ENCODE results near the gene APOD. TPM values are rescaled to one million over a fixed set of nuclear protein-coding genes. Genes with fewer than 3 reads are reported as not detected.
A peak's percentile ranks its signal among the peaks of the same experiment; 100 is the strongest.
"Not testable (repeated sequence)": the region's sequence is repeated elsewhere in the genome, so short reads cannot be mapped to it uniquely, and the experiment has no call there.

The APOD gene
- total RNA-seq = 1,000 to 10,000 TPM; 1,911 to 7,779 (median 5,257) TPM

- Histone ChIP-seq H3K27me3 (no peaks in the 10 kb centered on the region), H3K4me3 (peak within 1 kb of the TSS; percentile 18 to 56 (median 26)), H3K9me3 (no peaks in the 10 kb centered on the region), H3K36me3 (peaks cover 0 to 27% (median 0%) of the 10 kb centered on the region in 3 donors), H3K27ac (peak within 1 kb of the TSS in 3 of 4 donors; percentile 35 to 81 (median 45)), H3K4me1 (peaks cover 0 to 36% (median 3%) of the 10 kb centered on the region in 4 donors)
- TF ChIP-seq EP300 (IDR thresholded peaks at IDR 0.05) = peak in 1 of 2 donors; percentile 50
- TF ChIP-seq CTCF (IDR thresholded peaks at IDR 0.05) = no peak
- TF ChIP-seq POLR2A (IDR thresholded peaks at IDR 0.05) = peak in 1 of 2 donors; percentile 32
- 13 to 14% methylated on average over 16 of the region's 16 CpGs for WGBS, 2 donors
- peak; percentile 88 for DNase-seq (ENCODE audit: low spot score in 2 of 2)
Measured at GRCh38 chr3:195583831-195584542, at the start of gene APOD. Gene APOD (minus strand): TSS chr3:195583940. CDS start chr3:195579461, 4,479 bp downstream.

GRCh38 chr3:195633351-195633750 is 49.6 kb upstream of the APOD start:
- not testable (repeated sequence) for H3K27ac ChIP-seq; H3K9me3 ChIP-seq; H3K4me1 ChIP-seq; H3K36me3 ChIP-seq; H3K27me3 ChIP-seq; H3K4me3 ChIP-seq; DNase-seq (ENCODE audit: low spot score in 2 of 2)
- WGBS, 2 donors = 53 to 64% methylated on average over 2 of the region's 3 CpGs

- not testable (repeated sequence) for H3K4me1 ChIP-seq; H3K9me3 ChIP-seq; H3K4me3 ChIP-seq; H3K36me3 ChIP-seq; H3K27me3 ChIP-seq; H3K27ac ChIP-seq; DNase-seq (ENCODE audit: low spot score in 2 of 2)
- 89 to 90% methylated on average over 18 to 19 of the region's 19 CpGs for WGBS, 2 donors
Measured at GRCh38 chr3:195632501-195633185, 48.9 kb upstream of the APOD start.

- DNase-seq (ENCODE audit: low spot score in 2 of 2); H3K27ac ChIP-seq; H3K9me3 ChIP-seq; H3K4me3 ChIP-seq; H3K4me1 ChIP-seq; H3K36me3 ChIP-seq; H3K27me3 ChIP-seq: not testable (repeated sequence)
- 80 to 96% methylated on average over 7 to 10 of the region's 20 CpGs for WGBS, 2 donors
Measured at GRCh38 chr3:195632046-195632445, 48.3 kb upstream of the APOD start.

GRCh38 chr3:195630938-195631495 is 47.3 kb upstream of the APOD start:
- not testable (repeated sequence) for H3K27me3 ChIP-seq; H3K27ac ChIP-seq; H3K36me3 ChIP-seq; H3K4me3 ChIP-seq; H3K4me1 ChIP-seq; DNase-seq (ENCODE audit: low spot score in 2 of 2); H3K9me3 ChIP-seq
- 87% methylated on average over 9 of the region's 13 CpGs; no CpG with 5 or more reads in 1 of the 2 donors for WGBS, 2 donors

GRCh38 chr3:195630086-195630917 is 46.6 kb upstream of the APOD start:
- H3K27ac ChIP-seq; H3K27me3 ChIP-seq; H3K4me1 ChIP-seq; H3K36me3 ChIP-seq; H3K9me3 ChIP-seq; DNase-seq (ENCODE audit: low spot score in 2 of 2); H3K4me3 ChIP-seq: not testable (repeated sequence)
- WGBS, 2 donors = 69 to 87% methylated on average over 10 to 16 of the region's 32 CpGs

- WGBS, 2 donors = 82 to 94% methylated on average over 4 of the region's 7 CpGs
Measured at GRCh38 chr3:195629682-195630081, 45.9 kb upstream of the APOD start.

GRCh38 chr3:195628386-195628920 is 44.7 kb upstream of the APOD start:
- not testable (repeated sequence) for H3K27me3 ChIP-seq; DNase-seq (ENCODE audit: low spot score in 2 of 2); H3K4me3 ChIP-seq; H3K4me1 ChIP-seq; H3K36me3 ChIP-seq; H3K9me3 ChIP-seq; H3K27ac ChIP-seq
- WGBS, 2 donors = 85 to 92% methylated on average over 13 to 23 of the region's 23 CpGs

More at GRCh38 chr3:195629682-195630081, 45.9 kb upstream of the APOD start:
- not testable (repeated sequence) for H3K4me3 ChIP-seq; H3K4me1 ChIP-seq; DNase-seq (ENCODE audit: low spot score in 2 of 2); H3K27me3 ChIP-seq; H3K27ac ChIP-seq; H3K9me3 ChIP-seq; H3K36me3 ChIP-seq

GRCh38 chr3:195627515-195628385 is 44.0 kb upstream of the APOD start:
- not testable (repeated sequence) for H3K36me3 ChIP-seq; H3K4me3 ChIP-seq; H3K27me3 ChIP-seq; H3K27ac ChIP-seq; H3K4me1 ChIP-seq; DNase-seq (ENCODE audit: low spot score in 2 of 2); H3K9me3 ChIP-seq
- WGBS, 2 donors = 58 to 62% methylated on average over 23 to 30 of the region's 30 CpGs

GRCh38 chr3:195624603-195625560 is 41.1 kb upstream of the APOD start:
- H3K36me3 ChIP-seq; H3K4me1 ChIP-seq; DNase-seq (ENCODE audit: low spot score in 2 of 2); H3K27ac ChIP-seq; H3K9me3 ChIP-seq; H3K27me3 ChIP-seq: not testable (repeated sequence)
- WGBS, 2 donors = 35% methylated on average over 5 of the region's 62 CpGs; no CpG with 5 or more reads in 1 of the 2 donors
- peak overlapping the region in 1 of 4 donors; percentile 35 for H3K4me3 ChIP-seq

Data from tibial nerve (tissue), 4 donors.